ENCODE data around the gene ITPRIP.

The ITPRIP gene

DNA sequence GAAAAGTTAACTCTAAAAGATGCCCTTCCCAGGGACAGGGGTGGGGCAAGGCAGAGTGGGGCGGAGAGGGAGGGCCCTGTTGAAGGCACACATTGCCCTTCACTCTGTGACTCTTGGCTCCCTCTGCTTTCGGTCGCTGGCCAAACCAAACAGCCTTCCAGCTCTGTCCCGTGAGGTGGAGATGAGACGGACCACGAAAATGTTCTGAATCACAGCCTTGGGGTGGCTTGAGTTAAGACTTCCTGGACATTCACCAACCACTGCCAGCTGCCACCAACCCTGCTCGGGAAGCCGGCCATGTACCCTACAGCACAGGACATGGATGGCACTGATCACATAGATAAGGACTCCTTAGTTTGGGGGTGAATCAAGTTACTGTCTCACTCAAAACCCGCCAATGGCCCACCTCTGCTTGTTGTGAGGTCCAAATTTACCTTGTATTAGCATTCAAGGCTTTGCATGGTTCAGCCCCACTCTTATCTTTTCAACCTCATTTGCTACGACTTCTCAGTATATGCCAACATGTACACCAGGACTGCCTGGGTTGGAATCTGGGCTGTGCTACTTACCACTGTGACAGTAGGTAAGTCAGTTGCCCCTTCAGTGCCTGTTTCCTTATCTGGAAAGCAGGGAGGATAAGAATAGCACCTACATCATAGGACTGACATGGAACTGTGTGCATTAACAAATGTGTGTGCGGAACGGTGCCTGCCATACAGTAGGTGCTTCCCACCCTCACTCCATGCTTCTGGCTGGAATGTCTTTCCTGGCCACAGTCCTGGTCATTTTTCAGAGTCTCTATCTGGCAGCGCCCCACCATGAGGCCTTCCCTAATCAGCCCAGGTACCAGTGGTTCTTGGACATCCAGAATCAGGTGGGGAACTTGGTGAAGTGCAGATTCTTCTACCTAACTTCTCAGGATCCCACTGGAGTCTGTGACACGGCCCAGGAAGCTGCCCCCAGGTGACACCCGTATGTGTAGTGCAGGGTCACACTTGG lies 28.0 kb downstream of the ITPRIP start:
- Histone ChIP-seq H3K18ac (ENCODE audit: low read depth in 1 of 2, low read length in 2 of 2) (peak overlapping the region in 1 of 2 experiments; percentile 25), H3K4ac (ENCODE audit: low read depth in 1 of 2, low read length in 2 of 2) (no peak overlapping the region), H3K27me3 (ENCODE audit: control insufficient read depth in 1 of 2, insufficient read depth in 1 of 2, low read length in 2 of 2) (no peaks in the 10 kb centered on the region), H4K91ac (ENCODE audit: low read length) (no peak overlapping the region), H3K23ac (ENCODE audit: low read length in 2 of 2) (peak overlapping the region in 1 of 2 experiments; percentile 36), H3K4me2 (ENCODE audit: low read length, poor library complexity, severe bottlenecking) (no peak overlapping the region), H2BK15ac (ENCODE audit: low read depth, poor library complexity, severe bottlenecking) (no peak overlapping the region), H2BK120ac (ENCODE audit: low read depth, low read length) (no peak overlapping the region), H3K4me3 (ENCODE audit: insufficient read depth in 1 of 2, low read depth in 1 of 2, low read length in 2 of 2) (peak overlapping the region in 1 of 2 experiments; percentile 1), H3K9me3 (ENCODE audit: control insufficient read depth, low read length) (no peaks in the 10 kb centered on the region), H4K8ac (ENCODE audit: low read length) (peak overlapping the region; percentile 24), H2AFZ (ENCODE audit: low read depth, low read length) (no peak overlapping the region), H3K36me3 (ENCODE audit: control insufficient read depth in 1 of 2, insufficient read depth in 2 of 2, low read depth in 1 of 2, low read length in 2 of 2) (peaks cover 49 to 73% of the 10 kb centered on the region in 2 experiments), H3K79me1 (replicated peaks; ENCODE audit: low read length, poor library complexity, severe bottlenecking) (peaks cover 34% of the 10 kb centered on the region), H3K4me1 (ENCODE audit: control insufficient read depth, insufficient read depth, low read depth, low read length) (peaks cover 7% of the 10 kb centered on the region), H3K27ac (ENCODE audit: low read length, poor library complexity, severe bottlenecking) (no peak overlapping the region), H3K9ac (ENCODE audit: low read length) (peak overlapping the region; percentile 61), H2AK5ac (ENCODE audit: low read length, severe bottlenecking) (no peak overlapping the region), H2BK12ac (ENCODE audit: low read length in 2 of 2) (no peak overlapping the region), H2BK5ac (ENCODE audit: low read depth, low read length, poor library complexity, severe bottlenecking) (no peak overlapping the region), H3K14ac (ENCODE audit: low read length in 2 of 2) (peak overlapping the region in 1 of 2 experiments; percentile 49)
- peak; percentile 60 for DNase-seq
- WGBS, result 80% methylated on average over 15 of the region's 15 CpGs

DNA sequence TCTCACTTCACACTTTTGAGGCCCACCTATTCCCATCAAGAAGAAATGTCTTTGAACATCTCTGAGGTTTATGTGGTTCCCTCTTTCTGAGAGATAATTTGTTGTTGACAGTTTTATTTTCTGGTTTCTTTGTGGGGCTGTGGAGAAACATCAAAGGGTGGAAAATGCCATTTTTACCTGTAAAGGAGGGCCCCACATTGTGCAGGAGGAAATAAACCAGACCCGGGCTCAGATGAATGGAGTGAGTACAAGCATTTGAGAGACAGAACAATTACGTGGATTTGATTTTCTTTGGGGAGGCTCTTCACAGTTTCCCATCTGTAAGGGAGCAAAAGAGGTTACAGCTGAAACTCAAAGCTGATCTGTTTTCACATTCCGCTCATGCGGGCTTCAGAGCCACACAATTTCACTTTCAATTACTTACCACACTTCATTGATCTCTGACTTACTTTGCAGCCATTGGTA lies 29.8 kb downstream of the ITPRIP start:
- WGBS, result 95% methylated on average over 4 of the region's 4 CpGs

DNA sequence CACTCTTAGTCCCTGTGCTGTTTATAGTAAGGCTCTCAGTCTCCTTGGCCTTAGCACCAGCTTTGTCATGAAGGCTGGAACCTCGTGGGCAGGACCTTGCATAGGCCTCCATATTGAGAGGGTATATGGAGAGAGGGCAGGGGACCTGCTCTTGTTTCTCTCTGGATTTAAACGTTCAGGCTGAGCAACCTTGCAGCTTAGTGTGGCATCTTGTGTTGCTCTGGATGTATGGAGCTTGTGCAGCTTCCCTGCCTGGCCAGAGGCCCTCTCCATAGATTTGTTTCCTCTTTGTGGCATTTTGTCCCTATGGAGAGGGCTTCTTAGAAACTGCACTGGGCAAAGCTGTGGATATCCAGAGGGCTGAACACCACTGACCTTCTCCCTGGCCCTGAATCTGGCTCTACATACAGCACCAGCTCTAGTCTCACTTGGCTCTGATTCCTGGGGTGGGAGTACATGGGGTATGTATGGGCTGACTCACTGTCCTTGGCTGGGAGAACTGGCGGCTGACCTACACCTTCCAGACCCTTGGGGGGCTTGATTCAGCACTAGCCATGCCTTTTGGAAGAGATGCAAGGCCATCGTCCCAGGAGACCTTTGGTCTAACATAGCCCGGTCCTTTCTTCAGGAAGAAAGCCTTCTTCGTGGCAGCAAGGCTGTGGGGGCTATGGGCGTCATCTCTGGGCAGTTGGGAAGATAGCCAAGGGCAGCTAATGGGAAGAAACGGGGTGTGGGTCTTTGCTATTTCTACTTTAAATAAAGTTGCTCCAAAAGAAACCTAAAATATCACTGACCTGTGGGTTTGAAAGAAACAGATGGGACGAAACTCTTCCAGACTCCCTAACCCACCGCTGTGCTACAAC lies 30.5 kb downstream of the ITPRIP start:
- peak overlapping the region; percentile 41 for H3K9ac ChIP-seq (ENCODE audit: low read length)
- H3K18ac ChIP-seq (ENCODE audit: low read depth in 1 of 2, low read length in 2 of 2), result no peak overlapping the region
- WGBS, result 91% methylated on average over 9 of the region's 10 CpGs
- H3K4me1 ChIP-seq (ENCODE audit: control insufficient read depth, insufficient read depth, low read depth, low read length), result peaks cover 7% of the 10 kb centered on the region
- no peak overlapping the region for H2BK15ac ChIP-seq (ENCODE audit: low read depth, poor library complexity, severe bottlenecking)
- no peaks in the 10 kb centered on the region for H3K9me3 ChIP-seq (ENCODE audit: control insufficient read depth, low read length)
- H3K4me2 ChIP-seq (ENCODE audit: low read length, poor library complexity, severe bottlenecking), result no peak overlapping the region
- H3K4ac ChIP-seq (ENCODE audit: low read depth in 1 of 2, low read length in 2 of 2), result no peak overlapping the region
- H3K23ac ChIP-seq (ENCODE audit: low read length in 2 of 2), result no peak overlapping the region
- no peak overlapping the region for H2BK12ac ChIP-seq (ENCODE audit: low read length in 2 of 2)
- H2BK120ac ChIP-seq (ENCODE audit: low read depth, low read length), result no peak overlapping the region
- H3K14ac ChIP-seq (ENCODE audit: low read length in 2 of 2), result no peak overlapping the region
- peaks cover 18% of the 10 kb centered on the region for H3K79me1 ChIP-seq (replicated peaks; ENCODE audit: low read length, poor library complexity, severe bottlenecking)
- peaks cover 24 to 48% of the 10 kb centered on the region in 2 experiments for H3K36me3 ChIP-seq (ENCODE audit: control insufficient read depth in 1 of 2, insufficient read depth in 2 of 2, low read depth in 1 of 2, low read length in 2 of 2)
- no peaks in the 10 kb centered on the region for H3K27me3 ChIP-seq (ENCODE audit: control insufficient read depth in 1 of 2, insufficient read depth in 1 of 2, low read length in 2 of 2)
- no peak overlapping the region for H3K27ac ChIP-seq (ENCODE audit: low read length, poor library complexity, severe bottlenecking)
- no peak overlapping the region for H3K4me3 ChIP-seq (ENCODE audit: insufficient read depth in 1 of 2, low read depth in 1 of 2, low read length in 2 of 2)
- no peak overlapping the region for H2AK5ac ChIP-seq (ENCODE audit: low read length, severe bottlenecking)
- H4K91ac ChIP-seq (ENCODE audit: low read length), result no peak overlapping the region
- DNase-seq, result no peak
- H2AFZ ChIP-seq (ENCODE audit: low read depth, low read length), result no peak overlapping the region
- no peak overlapping the region for H4K8ac ChIP-seq (ENCODE audit: low read length)
- no peak overlapping the region for H2BK5ac ChIP-seq (ENCODE audit: low read depth, low read length, poor library complexity, severe bottlenecking)

More for the DNA sequence above, 29.8 kb downstream of the ITPRIP start:
- Histone ChIP-seq H2AK5ac (ENCODE audit: low read length, severe bottlenecking) (no peak overlapping the region), H4K8ac (ENCODE audit: low read length) (no peak overlapping the region), H2BK15ac (ENCODE audit: low read depth, poor library complexity, severe bottlenecking) (no peak overlapping the region), H3K27ac (ENCODE audit: low read length, poor library complexity, severe bottlenecking) (no peak overlapping the region), H3K4me3 (ENCODE audit: insufficient read depth in 1 of 2, low read depth in 1 of 2, low read length in 2 of 2) (no peak overlapping the region), H4K91ac (ENCODE audit: low read length) (no peak overlapping the region), H3K4me2 (ENCODE audit: low read length, poor library complexity, severe bottlenecking) (no peak overlapping the region), H3K9ac (ENCODE audit: low read length) (peak overlapping the region; percentile 41), H3K79me1 (replicated peaks; ENCODE audit: low read length, poor library complexity, severe bottlenecking) (peaks cover 25% of the 10 kb centered on the region), H2BK12ac (ENCODE audit: low read length in 2 of 2) (no peak overlapping the region), H3K14ac (ENCODE audit: low read length in 2 of 2) (no peak overlapping the region), H2AFZ (ENCODE audit: low read depth, low read length) (no peak overlapping the region), H3K9me3 (ENCODE audit: control insufficient read depth, low read length) (no peaks in the 10 kb centered on the region), H3K4me1 (ENCODE audit: control insufficient read depth, insufficient read depth, low read depth, low read length) (peaks cover 7% of the 10 kb centered on the region), H3K18ac (ENCODE audit: low read depth in 1 of 2, low read length in 2 of 2) (no peak overlapping the region), H3K4ac (ENCODE audit: low read depth in 1 of 2, low read length in 2 of 2) (no peak overlapping the region), H3K23ac (ENCODE audit: low read length in 2 of 2) (no peak overlapping the region), H3K27me3 (ENCODE audit: control insufficient read depth in 1 of 2, insufficient read depth in 1 of 2, low read length in 2 of 2) (no peaks in the 10 kb centered on the region), H2BK120ac (ENCODE audit: low read depth, low read length) (no peak overlapping the region), H3K36me3 (ENCODE audit: control insufficient read depth in 1 of 2, insufficient read depth in 2 of 2, low read depth in 1 of 2, low read length in 2 of 2) (peaks cover 31 to 55% of the 10 kb centered on the region in 2 experiments), H2BK5ac (ENCODE audit: low read depth, low read length, poor library complexity, severe bottlenecking) (no peak overlapping the region)
- no peak for DNase-seq
